GM12801 (cell line): ENCODE data around the gene SC5D.

ENCODE experiments used
- TF ChIP-seq, protein P1 (sequence below): IDR thresholded peaks from one replicate; pipeline ENCODE4 v1.5.1; 2011; ENCODE audit warnings: control low read depth; ENCODE audit not compliant: insufficient read length; ENCODE audit errors: extremely low read depth

SC5D gene

DNA sequence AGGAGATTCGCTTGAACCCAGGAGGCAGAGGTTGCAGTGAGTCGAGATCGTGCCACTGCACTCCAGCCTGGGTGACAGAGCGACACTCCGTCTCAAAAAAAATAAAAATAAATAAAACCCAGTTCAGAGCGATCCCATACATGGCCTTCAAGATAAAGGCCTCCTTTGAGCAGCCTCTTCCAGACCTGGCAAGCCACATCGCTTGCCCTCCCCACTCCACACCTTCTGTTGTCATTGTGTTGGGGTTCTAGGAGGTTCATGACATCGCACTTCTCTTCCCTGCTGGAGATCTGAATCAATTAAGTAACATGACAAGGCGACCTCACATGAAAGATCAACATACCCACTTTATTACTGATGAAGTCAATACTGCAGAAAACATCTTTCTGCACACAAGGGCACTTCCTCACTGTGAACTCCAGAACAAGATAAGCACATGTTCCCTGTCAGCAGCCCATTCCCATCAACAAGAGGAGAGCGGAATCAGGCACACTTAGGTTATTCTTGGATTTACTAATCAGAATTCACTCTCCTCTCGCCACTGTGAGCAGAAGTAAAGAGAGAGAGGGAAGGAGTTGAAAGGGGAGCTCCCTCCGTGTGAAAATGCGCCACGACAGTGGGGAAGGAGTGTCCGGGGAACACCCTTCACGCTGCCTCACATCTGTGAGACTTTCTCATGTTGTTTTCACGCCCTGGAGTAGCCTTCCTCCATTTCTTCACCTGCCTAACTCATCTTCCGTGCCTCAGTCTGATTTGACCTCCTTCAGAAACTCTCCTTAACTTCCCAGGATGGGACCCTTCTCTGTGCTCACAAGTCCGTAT is 38.3 kb downstream of the SC5D start:
- TF ChIP-seq, protein P1, sequence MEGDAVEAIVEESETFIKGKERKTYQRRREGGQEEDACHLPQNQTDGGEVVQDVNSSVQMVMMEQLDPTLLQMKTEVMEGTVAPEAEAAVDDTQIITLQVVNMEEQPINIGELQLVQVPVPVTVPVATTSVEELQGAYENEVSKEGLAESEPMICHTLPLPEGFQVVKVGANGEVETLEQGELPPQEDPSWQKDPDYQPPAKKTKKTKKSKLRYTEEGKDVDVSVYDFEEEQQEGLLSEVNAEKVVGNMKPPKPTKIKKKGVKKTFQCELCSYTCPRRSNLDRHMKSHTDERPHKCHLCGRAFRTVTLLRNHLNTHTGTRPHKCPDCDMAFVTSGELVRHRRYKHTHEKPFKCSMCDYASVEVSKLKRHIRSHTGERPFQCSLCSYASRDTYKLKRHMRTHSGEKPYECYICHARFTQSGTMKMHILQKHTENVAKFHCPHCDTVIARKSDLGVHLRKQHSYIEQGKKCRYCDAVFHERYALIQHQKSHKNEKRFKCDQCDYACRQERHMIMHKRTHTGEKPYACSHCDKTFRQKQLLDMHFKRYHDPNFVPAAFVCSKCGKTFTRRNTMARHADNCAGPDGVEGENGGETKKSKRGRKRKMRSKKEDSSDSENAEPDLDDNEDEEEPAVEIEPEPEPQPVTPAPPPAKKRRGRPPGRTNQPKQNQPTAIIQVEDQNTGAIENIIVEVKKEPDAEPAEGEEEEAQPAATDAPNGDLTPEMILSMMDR = no peak

DNA sequence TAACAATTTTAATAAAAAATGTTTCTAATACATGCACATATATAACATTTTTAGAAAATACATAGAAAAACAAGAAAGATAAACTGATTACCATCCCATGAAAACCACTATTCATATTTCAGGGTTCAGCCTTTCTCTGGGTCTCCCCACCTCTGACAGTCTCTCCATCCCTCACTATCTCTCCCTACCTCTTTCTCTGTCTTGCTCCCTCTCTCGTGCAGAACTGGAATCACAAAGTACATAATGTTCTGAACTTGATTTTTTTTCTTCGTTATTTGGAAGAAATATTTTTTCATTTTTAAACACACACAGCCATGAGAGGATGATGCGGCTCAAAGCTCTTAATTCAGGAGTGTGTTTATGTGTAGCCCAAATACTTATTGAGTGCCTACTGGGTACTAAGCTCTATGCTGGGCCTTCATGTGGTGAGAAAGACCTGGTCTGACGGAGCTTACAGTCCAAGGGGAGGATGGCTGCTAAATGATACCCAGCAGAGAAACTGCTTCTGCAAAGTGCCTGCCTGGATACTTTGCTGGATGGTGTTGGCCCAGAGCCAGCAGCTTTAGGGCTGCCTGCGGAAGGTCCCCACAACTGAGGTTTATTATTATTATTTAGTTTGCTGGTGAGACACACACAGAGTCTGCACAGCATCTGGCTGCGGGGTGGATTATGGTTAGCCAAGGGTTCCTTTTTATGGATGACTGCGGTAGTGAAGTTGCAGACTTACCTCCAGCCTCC is 42.6 kb downstream of the SC5D start:
- TF ChIP-seq, protein P1 = no peak

DNA sequence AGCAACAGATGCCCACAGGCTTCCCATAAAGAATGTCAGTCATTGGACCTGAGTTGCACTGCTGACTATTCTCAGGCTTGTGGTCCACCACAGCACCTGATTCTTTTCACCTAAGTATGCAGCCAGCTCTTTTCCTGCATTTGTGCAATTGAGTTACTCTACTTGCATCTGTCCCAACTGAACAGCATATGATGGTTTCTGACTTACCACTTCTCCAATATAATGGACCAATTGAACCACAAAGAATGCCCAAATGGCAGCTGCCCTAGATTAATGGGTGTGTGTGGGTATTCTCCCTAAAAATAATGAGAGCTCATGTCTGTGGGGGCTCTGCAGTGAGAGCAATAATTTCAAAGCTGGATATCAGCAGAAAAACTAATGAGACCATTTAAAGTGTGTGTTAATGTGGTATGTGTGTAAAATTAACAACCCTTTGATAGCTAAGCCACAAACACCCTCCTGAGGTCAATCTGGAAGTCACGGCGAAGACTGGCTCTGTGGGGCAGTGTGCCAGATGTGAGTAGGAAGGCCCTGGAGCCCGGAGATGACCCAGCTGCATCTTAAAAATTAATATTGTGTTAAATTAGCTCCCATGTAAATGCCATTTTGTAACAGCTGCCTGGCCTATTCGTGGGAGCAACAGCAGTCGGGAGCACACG is 43.8 kb downstream of the SC5D start:
- TF ChIP-seq, protein P1 = no peak

DNA sequence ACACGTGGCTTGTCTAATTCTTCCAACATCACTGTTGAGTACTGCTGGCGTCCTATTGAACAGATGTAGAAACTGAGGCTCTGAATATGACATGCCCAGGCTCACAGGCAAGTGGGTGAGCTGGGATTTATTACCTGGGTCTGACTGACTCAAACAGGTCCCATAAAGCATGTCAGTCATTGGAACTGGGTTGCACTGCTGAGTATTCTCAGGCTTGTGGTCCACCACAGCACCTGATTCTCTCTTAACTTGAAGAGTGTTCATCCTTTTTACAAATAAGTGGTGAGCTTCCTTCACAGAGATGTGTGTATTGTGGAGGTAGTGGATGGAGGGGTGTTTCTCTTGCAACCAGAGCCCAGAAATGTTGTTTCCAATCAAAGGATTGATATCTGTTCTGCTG is 44.5 kb downstream of the SC5D start:
- TF ChIP-seq, protein P1 = no peak

DNA sequence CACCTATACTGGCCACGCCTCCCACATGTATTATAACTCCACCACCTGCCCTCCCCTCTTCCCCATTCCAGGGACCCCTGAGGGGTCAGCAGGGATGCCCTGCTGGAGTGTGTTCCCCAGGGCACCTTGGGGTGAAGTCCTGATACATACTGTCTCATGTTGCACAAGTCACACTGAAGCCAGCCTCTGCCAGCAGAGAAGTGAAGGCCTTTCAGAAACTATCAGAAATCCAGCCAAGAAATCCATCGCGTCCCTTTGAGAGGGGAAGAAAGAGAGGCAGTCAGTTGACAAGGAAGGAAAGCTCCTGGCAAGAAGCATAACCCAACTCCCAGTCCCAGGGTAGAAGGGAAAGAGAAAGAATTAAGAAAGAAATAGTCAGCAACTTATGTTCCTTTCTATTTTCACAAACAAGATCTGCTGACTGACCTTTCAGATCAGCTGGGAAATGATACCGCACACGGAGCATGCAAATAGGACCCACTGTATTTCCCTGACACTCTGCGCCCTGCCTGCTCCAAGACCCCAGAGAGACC is 45.2 kb downstream of the SC5D start:
- TF ChIP-seq, protein P1 = no peak

DNA sequence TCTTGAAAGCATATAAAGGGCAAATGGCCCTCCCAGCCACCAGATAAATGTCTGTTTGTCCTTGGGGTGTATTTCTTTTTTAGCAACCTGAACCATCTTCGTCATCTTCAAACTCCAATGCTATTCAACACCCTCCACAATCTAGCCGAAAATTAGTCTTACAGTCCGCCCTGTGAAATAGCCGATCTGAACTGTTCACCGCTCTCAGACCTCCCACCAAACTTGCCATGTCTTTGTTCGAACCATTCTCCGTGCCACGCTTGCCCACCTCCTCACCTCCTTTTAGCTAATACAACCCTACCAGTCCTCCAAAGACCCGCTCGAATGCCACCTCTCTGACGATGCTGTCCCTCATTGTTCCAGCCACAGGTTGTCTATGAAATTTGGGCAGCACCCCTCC is 46.0 kb downstream of the SC5D start:
- TF ChIP-seq, protein P1 = no peak

DNA sequence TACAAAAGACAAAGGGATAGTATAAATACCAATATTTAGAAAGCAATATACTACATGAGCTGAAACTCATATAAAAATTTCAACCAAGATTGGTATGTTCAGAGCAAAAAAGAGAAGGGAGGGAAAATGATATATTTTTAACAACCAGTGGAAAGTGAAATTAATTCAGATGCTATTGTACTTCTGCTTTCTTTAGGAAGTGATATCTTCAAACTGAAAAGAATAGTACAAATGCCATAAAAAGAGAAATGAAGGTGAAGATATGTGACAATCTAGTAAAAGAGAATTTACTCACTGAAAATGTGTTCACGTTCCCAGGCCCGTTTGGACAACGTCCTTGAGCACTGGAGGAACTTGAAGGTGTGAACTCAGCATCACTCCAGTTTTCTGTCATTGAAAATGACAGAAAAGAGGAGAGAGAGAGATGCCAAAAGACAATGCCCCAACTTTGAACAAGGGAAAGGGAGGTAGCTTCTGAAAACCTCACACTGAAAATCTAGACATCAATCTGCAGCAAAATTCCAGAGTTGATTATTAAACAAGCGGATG is 47.5 kb downstream of the SC5D start:
- TF ChIP-seq, protein P1 = no peak
